Vagina (tissue), 2 donors: ENCODE data around the gene MIPEP. TPM values are rescaled to one million over a fixed set of nuclear protein-coding genes. Genes with fewer than 3 reads are reported as not detected.
"Not testable (repeated sequence)": the region's sequence is repeated elsewhere in the genome, so short reads cannot be mapped to it uniquely, and the experiment has no call there.

ENCODE experiments used
- DNase-seq, 2 donors: peaks; one replicate each; pipeline ENCODE4 v3.0.0-alpha.2; 2017; ENCODE audit errors: extremely low spot score in 2 of 2
- H3K27ac ChIP-seq: fragments of 200-600 bp; sonication (generic); one replicate; pipeline ENCODE4 v1.5.1; 2019
- H3K27me3 ChIP-seq: fragments of 200-600 bp; sonication (generic); one replicate; pipeline ENCODE4 v1.5.1; 2019
- H3K36me3 ChIP-seq, 2 donors: fragments of 200-600 bp; sonication (generic); one replicate each; pipeline ENCODE4 v1.5.1; 2017 to 2019
- H3K4me1 ChIP-seq: fragments of 200-600 bp; sonication (generic); one replicate; pipeline ENCODE4 v1.5.1; 2019
- H3K4me3 ChIP-seq, 2 donors: fragments of 200-600 bp; sonication (generic); 1 replicate in 1 of 2; 2 replicates in 1 of 2; pipeline ENCODE4 v1.5.1; 2016 to 2019
- H3K9me3 ChIP-seq: fragments of 200-600 bp; sonication (generic); one replicate; pipeline ENCODE4 v1.5.1; 2019
- CTCF ChIP-seq, 3 experiments: fragments of 450-650 bp in 2 of 3; fragments of 200-600 bp in 1 of 3; sonication (generic) in 1 of 3; IDR thresholded peaks; one replicate each; pipeline ENCODE4 v1.5.1; 2017 to 2019; ENCODE audit warnings: antibody characterized with exemption in 3 of 3, mild to moderate bottlenecking in 2 of 3, moderate library complexity in 2 of 3
- POLR2A ChIP-seq, 2 donors: fragments of 450-650 bp; IDR thresholded peaks; one replicate each; pipeline ENCODE4 v1.6.1; 2017; ENCODE audit warnings: antibody characterized with exemption in 2 of 2, mild to moderate bottlenecking in 2 of 2, moderate library complexity in 2 of 2
- POLR2AphosphoS5 ChIP-seq, 2 donors: sonication (generic); formaldehyde crosslinking; IDR thresholded peaks; one replicate each; pipeline ENCODE4 v1.9.0; 2017; ENCODE audit warnings: antibody characterized with exemption in 2 of 2, mild to moderate bottlenecking in 2 of 2, low read depth in 1 of 2; ENCODE audit not compliant: insufficient read depth in 1 of 2
- intact Hi-C: fragments of 100-400 bp; cut with DNase I; formaldehyde crosslinking; loops from one replicate; pipeline ENCODE4 v1.15.1; 2023
- total RNA-seq: library from RNA; depleted of rRNA; stranded (reverse); fragments of >200 nt; gene quantifications from one replicate; pipeline ENCODE4 v1.2.3, GENCODE V29; 2016

MIPEP gene
- total RNA-seq, 1 donor from 2014 or later: 13.3 TPM

GRCh38 chr13:23752111-23753001 lies 136.8 kb downstream of the MIPEP start:
- Histone ChIP-seq H3K36me3 (no peaks in the 10 kb centered on the region), H3K27me3 (no peaks in the 10 kb centered on the region), H3K4me3 (no peak overlapping the region), H3K4me1 (peaks cover 8% of the 10 kb centered on the region), H3K9me3 (no peaks in the 10 kb centered on the region), H3K27ac (no peak overlapping the region)
- intact Hi-C loops: no loop called here
- TF ChIP-seq CTCF (IDR thresholded peaks at IDR 0.05) (no peak), POLR2A (IDR thresholded peaks at IDR 0.05) (no peak), POLR2AphosphoS5 (IDR thresholded peaks at IDR 0.05; ENCODE audit: insufficient read depth in 1 of 2, low read depth in 1 of 2) (no peak)
- DNase-seq: no peak

- Histone ChIP-seq H3K4me3 (no peak overlapping the region), H3K27ac (no peak overlapping the region), H3K36me3 (no peaks in the 10 kb centered on the region), H3K4me1 (peaks cover 8% of the 10 kb centered on the region), H3K9me3 (no peaks in the 10 kb centered on the region), H3K27me3 (no peaks in the 10 kb centered on the region)
- TF ChIP-seq POLR2AphosphoS5 (IDR thresholded peaks at IDR 0.05; ENCODE audit: insufficient read depth in 1 of 2, low read depth in 1 of 2) (no peak), POLR2A (IDR thresholded peaks at IDR 0.05) (no peak), CTCF (IDR thresholded peaks at IDR 0.05) (no peak)
- DNase-seq: no peak
- intact Hi-C loops: no loop called here
Observed at GRCh38 chr13:23751195-23751594, 138.0 kb downstream of the MIPEP start.

- Histone ChIP-seq H3K27ac (no peak overlapping the region), H3K27me3 (no peaks in the 10 kb centered on the region), H3K9me3 (no peaks in the 10 kb centered on the region), H3K4me3 (no peak overlapping the region), H3K36me3 (no peaks in the 10 kb centered on the region), H3K4me1 (peaks cover 8% of the 10 kb centered on the region)
- TF ChIP-seq POLR2AphosphoS5 (IDR thresholded peaks at IDR 0.05; ENCODE audit: insufficient read depth in 1 of 2, low read depth in 1 of 2): no peak
- intact Hi-C loops: no loop called here
- no peak for DNase-seq
Observed at GRCh38 chr13:23750383-23751121, 138.6 kb downstream of the MIPEP start.

GRCh38 chr13:23749288-23749873 lies 139.8 kb downstream of the MIPEP start:
- no peak for TF ChIP-seq CTCF (IDR thresholded peaks at IDR 0.05)
- no peak for TF ChIP-seq POLR2AphosphoS5 (IDR thresholded peaks at IDR 0.05; ENCODE audit: insufficient read depth in 1 of 2, low read depth in 1 of 2)
- TF ChIP-seq POLR2A (IDR thresholded peaks at IDR 0.05): no peak
- Histone ChIP-seq H3K27ac (no peak overlapping the region), H3K9me3 (no peaks in the 10 kb centered on the region), H3K27me3 (no peaks in the 10 kb centered on the region), H3K36me3 (no peaks in the 10 kb centered on the region), H3K4me1 (peaks cover 8% of the 10 kb centered on the region), H3K4me3 (no peak overlapping the region)
- intact Hi-C loops: no loop called here
- no peak for DNase-seq

- DNase-seq: no peak
- no peak for TF ChIP-seq CTCF (IDR thresholded peaks at IDR 0.05)
- no peaks in the 10 kb centered on the region for H3K9me3 ChIP-seq
- H3K4me1 ChIP-seq: peaks cover 8% of the 10 kb centered on the region
- no peak overlapping the region for H3K27ac ChIP-seq
- H3K27me3 ChIP-seq: no peaks in the 10 kb centered on the region
- no peak overlapping the region for H3K4me3 ChIP-seq
- H3K36me3 ChIP-seq: no peaks in the 10 kb centered on the region
- intact Hi-C loops: no loop called here
Observed at GRCh38 chr13:23748109-23748990, 140.8 kb downstream of the MIPEP start.

- intact Hi-C loops, H3K4me1 ChIP-seq, H3K27ac ChIP-seq, DNase-seq, H3K27me3 ChIP-seq, H3K4me3 ChIP-seq, H3K36me3 ChIP-seq, H3K9me3 ChIP-seq: not testable (repeated sequence)
Observed at GRCh38 chr13:23746141-23746540, 143.1 kb downstream of the MIPEP start.
